ENCODE results near the gene EPAS1.

GRCh38 chr2:46387292-46387691 lies 90.1 kb downstream of the EPAS1 start:
- no peak for TF ChIP-seq POLR2A (IDR thresholded peaks at IDR 0.05)
- TF ChIP-seq, protein P1, sequence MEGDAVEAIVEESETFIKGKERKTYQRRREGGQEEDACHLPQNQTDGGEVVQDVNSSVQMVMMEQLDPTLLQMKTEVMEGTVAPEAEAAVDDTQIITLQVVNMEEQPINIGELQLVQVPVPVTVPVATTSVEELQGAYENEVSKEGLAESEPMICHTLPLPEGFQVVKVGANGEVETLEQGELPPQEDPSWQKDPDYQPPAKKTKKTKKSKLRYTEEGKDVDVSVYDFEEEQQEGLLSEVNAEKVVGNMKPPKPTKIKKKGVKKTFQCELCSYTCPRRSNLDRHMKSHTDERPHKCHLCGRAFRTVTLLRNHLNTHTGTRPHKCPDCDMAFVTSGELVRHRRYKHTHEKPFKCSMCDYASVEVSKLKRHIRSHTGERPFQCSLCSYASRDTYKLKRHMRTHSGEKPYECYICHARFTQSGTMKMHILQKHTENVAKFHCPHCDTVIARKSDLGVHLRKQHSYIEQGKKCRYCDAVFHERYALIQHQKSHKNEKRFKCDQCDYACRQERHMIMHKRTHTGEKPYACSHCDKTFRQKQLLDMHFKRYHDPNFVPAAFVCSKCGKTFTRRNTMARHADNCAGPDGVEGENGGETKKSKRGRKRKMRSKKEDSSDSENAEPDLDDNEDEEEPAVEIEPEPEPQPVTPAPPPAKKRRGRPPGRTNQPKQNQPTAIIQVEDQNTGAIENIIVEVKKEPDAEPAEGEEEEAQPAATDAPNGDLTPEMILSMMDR (IDR thresholded peaks at IDR 0.05): no peak

All from transverse colon (tissue), 3 donors.